Measurements from ENCODE around the gene RAVER2.

- TF ChIP-seq SUZ12 (IDR thresholded peaks at IDR 0.05; ENCODE audit: extremely low read depth, insufficient read depth, insufficient read length): no peak
- TF ChIP-seq YY1 (IDR thresholded peaks at IDR 0.05; ENCODE audit: insufficient read depth, insufficient read length): no peak
- TF ChIP-seq ZNF274 (IDR thresholded peaks at IDR 0.05; ENCODE audit: low read depth, low read length): no peak
These were observed 20.1 kb downstream of the RAVER2 start for GRCh38 chr1:64765012-64765411.
